ENCODE results near the gene ALOXE3.

The ALOXE3 gene

DNA sequence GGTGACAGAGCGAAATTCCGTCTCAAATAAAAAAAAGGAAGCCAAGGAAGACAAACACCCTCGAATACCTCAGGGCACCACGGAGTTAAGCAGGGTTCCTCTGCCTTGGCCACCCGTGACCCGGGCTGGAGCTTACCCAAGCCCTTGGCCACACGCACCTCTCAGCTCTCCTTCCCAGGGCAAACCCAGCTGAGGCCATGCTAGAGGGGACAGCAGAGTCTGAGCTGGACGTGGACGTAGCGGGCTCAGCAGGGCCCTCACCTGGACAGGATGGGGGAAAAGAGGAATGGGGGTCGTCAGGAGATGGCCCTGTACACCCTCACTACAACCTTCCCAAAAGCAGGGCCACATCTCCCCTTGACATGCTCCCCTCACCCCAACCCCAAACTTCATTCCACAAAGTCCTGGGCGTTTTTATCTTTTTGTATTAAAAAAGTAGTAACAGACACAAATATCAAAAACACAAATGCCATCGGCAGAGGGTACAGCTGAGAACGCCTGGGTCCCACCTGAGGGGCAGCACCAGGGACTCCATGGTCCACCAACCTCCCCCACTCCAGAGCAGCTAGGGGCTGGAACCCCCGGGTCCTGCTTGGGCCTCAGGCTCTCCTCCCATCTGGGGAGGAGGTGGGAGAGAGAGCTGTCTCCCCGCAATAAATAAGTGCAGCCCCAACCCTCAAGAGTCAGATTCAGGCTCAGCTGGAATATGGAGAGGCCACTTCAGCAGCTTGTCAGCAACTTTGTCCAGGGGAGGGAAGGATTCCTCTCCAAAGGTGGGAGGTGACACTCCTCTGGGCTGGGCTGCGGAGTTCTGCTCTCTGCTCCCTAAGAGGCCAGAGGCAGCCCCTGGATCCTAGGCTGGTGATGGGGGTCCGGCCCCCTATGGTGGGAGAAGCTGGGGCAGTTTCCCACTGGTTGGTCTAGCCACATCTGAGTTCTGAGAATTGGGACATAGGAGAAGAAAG lies 22.0 kb upstream of the ALOXE3 start:
- no peak for DNase-seq (ENCODE audit: low spot score)
- in situ Hi-C loops (cut with MboI; ENCODE audit: low sequenced_read_pairs, unreplicated experiment), result no loop called here
- TF ChIP-seq, protein P1, sequence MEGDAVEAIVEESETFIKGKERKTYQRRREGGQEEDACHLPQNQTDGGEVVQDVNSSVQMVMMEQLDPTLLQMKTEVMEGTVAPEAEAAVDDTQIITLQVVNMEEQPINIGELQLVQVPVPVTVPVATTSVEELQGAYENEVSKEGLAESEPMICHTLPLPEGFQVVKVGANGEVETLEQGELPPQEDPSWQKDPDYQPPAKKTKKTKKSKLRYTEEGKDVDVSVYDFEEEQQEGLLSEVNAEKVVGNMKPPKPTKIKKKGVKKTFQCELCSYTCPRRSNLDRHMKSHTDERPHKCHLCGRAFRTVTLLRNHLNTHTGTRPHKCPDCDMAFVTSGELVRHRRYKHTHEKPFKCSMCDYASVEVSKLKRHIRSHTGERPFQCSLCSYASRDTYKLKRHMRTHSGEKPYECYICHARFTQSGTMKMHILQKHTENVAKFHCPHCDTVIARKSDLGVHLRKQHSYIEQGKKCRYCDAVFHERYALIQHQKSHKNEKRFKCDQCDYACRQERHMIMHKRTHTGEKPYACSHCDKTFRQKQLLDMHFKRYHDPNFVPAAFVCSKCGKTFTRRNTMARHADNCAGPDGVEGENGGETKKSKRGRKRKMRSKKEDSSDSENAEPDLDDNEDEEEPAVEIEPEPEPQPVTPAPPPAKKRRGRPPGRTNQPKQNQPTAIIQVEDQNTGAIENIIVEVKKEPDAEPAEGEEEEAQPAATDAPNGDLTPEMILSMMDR (IDR thresholded peaks at IDR 0.05; ENCODE audit: borderline replicate concordance, control extremely low read depth, extremely low read depth, insufficient read depth, missing control alignments), result no peak

GRCh38 chr17:8138672-8139371 lies 20.5 kb upstream of the ALOXE3 start:
- TF ChIP-seq, protein P1 (IDR thresholded peaks at IDR 0.05; ENCODE audit: borderline replicate concordance, control extremely low read depth, extremely low read depth, insufficient read depth, missing control alignments), result peak; percentile 77
- peak; percentile 91 for DNase-seq (ENCODE audit: low spot score)
- in situ Hi-C loops (cut with MboI; ENCODE audit: low sequenced_read_pairs, unreplicated experiment), result no loop called here

DNA sequence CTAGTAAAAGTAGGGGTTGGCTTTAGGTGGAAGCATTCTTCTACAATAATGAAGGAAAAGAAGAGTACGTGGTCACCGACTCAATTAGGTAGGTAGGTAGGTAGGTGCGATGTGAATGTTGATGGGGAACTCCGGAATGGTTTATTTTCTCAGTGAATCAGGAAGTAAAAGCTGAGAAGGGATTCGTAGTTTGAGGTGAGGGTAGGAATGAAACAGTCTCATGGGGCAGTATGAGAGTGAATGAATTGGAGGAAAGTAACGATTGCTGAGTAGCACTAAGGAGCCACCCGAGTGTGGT lies 20.0 kb upstream of the ALOXE3 start:
- DNase-seq (ENCODE audit: low spot score), result no peak
- in situ Hi-C loops (cut with MboI; ENCODE audit: low sequenced_read_pairs, unreplicated experiment), result no loop called here
- TF ChIP-seq, protein P1 (IDR thresholded peaks at IDR 0.05; ENCODE audit: borderline replicate concordance, control extremely low read depth, extremely low read depth, insufficient read depth, missing control alignments), result no peak

- TF ChIP-seq, protein P1 (IDR thresholded peaks at IDR 0.05; ENCODE audit: borderline replicate concordance, control extremely low read depth, extremely low read depth, insufficient read depth, missing control alignments), result no peak
- in situ Hi-C loops (cut with MboI; ENCODE audit: low sequenced_read_pairs, unreplicated experiment), result no loop called here
- no peak for DNase-seq (ENCODE audit: low spot score)
Measured at GRCh38 chr17:8137645-8138373, 19.5 kb upstream of the ALOXE3 start.

DNA sequence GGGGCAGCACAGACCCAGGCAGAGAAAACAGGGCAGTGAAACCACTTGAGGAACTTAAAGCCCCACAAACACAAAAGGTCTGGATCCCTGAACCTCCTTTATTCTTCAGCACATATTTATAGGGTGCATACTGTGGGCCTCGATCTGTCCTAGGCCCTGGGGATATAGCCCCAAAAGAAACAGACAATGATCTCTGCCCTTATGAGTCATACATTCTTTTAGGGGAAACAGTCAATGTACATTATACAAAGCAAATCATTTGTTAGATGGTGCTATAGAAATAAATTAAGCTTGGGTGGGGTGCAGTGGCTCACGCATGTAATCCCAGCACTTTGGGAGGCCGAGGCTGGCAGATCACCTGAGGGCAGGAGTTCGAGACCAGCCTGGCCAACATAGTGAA lies 15.6 kb upstream of the ALOXE3 start:
- TF ChIP-seq, protein P1 (IDR thresholded peaks at IDR 0.05; ENCODE audit: borderline replicate concordance, control extremely low read depth, extremely low read depth, insufficient read depth, missing control alignments), result no peak
- in situ Hi-C loops (cut with MboI; ENCODE audit: low sequenced_read_pairs, unreplicated experiment), result no loop called here
- no peak for DNase-seq (ENCODE audit: low spot score)

- TF ChIP-seq, protein P1 (IDR thresholded peaks at IDR 0.05; ENCODE audit: borderline replicate concordance, control extremely low read depth, extremely low read depth, insufficient read depth, missing control alignments), result no peak
- no peak for DNase-seq (ENCODE audit: low spot score)
- in situ Hi-C loops (cut with MboI; ENCODE audit: low sequenced_read_pairs, unreplicated experiment), result no loop called here
Measured at GRCh38 chr17:8133399-8133798, 15.1 kb upstream of the ALOXE3 start.
